ENCODE results near the gene FBRSL1.

GRCh38 chr12:132496710-132497109 is 6.8 kb downstream of the FBRSL1 start:
- TF ChIP-seq CTCF (IDR thresholded peaks at IDR 0.05) (no peak), EZH2 (IDR thresholded peaks at IDR 0.05; ENCODE audit: borderline replicate concordance, insufficient read depth, low read depth, low read length, poor library complexity, severe bottlenecking) (no peak)
